AG04449 (cell line): ENCODE data around the gene TPD52L1.
"Not testable (repeated sequence)": the region's sequence is repeated elsewhere in the genome, so short reads cannot be mapped to it uniquely, and the experiment has no call there.

Experiments used
- CTCF ChIA-PET: fragments of 350-600 bp; formaldehyde crosslinking; extraction: SDS; loops from one replicate; lab custom pipeline; 2021; ENCODE audit warnings: antibody characterized with exemption; lab: Yijun Ruan, JAX
- POLR2A ChIA-PET: fragments of 400-600, 350-600 bp; formaldehyde crosslinking; extraction: SDS; loops from one replicate; lab custom pipeline; 2020; ENCODE audit warnings: antibody characterized with exemption, inconsistent platforms; lab: Yijun Ruan, JAX
- DNase-seq: peaks from one replicate; pipeline ENCODE4 v3.0.0-alpha.2; 2010; ENCODE audit warnings: low read depth, low spot score
- H3K4me3 ChIP-seq: 2 replicates; pipeline ENCODE4 v1.5.1; 2011; ENCODE audit warnings: low read depth, mild to moderate bottlenecking, control low read depth, low read length
- CTCF ChIP-seq: IDR thresholded peaks from one replicate; pipeline ENCODE4 v1.5.1; 2011; ENCODE audit warnings: mild to moderate bottlenecking, moderate library complexity, low read length, control low read depth, inconsistent platforms; ENCODE audit not compliant: insufficient read depth; ENCODE audit errors: missing control alignments

The TPD52L1 gene

GRCh38 chr6:125120054-125120590 lies 33.5 kb upstream of the TPD52L1 start:
- CTCF ChIA-PET: interaction anchor here (1.5 to 3.9 kb wide), 3 partner anchors 10 to 249 kb away, joined by 5 to 20 read pairs (median 5); partner anchors contain the start of gene TPD52L1
- DNase-seq: no peak
- POLR2A ChIA-PET: no interaction called here
- TF ChIP-seq CTCF: no peak
- H3K4me3 ChIP-seq: no peak overlapping the region

GRCh38 chr6:125121894-125122293 lies 31.7 kb upstream of the TPD52L1 start:
- CTCF ChIA-PET: interaction anchor here (4.3 kb wide), 1 partner anchor 10 kb away, joined by 59 read pairs; no protein-coding TSS in a partner anchor
- POLR2A ChIA-PET: interaction anchor here (0.6 kb wide), 1 partner anchor 9 kb away, joined by 4 read pairs; no protein-coding TSS in a partner anchor
- H3K4me3 ChIP-seq: no peak overlapping the region
- no peak for DNase-seq
- no peak for TF ChIP-seq CTCF

GRCh38 chr6:125123051-125123450 lies 30.5 kb upstream of the TPD52L1 start:
- DNase-seq: no peak
- POLR2A ChIA-PET: no interaction called here
- TF ChIP-seq CTCF: no peak
- no peak overlapping the region for H3K4me3 ChIP-seq
- CTCF ChIA-PET: interaction anchor here (4.3 kb wide), 1 partner anchor 12 kb away, joined by 59 read pairs; no protein-coding TSS in a partner anchor

GRCh38 chr6:125123468-125124048 lies 30.0 kb upstream of the TPD52L1 start:
- DNase-seq: no peak
- TF ChIP-seq CTCF: no peak
- no peak overlapping the region for H3K4me3 ChIP-seq
- CTCF ChIA-PET: interaction anchor here (2.4 to 4.3 kb wide), 2 partner anchors 12 to 29 kb away, joined by 8 to 59 read pairs; partner anchors contain the start of gene TPD52L1
- POLR2A ChIA-PET: no interaction called here

GRCh38 chr6:125124049-125124669 lies 29.4 kb upstream of the TPD52L1 start:
- H3K4me3 ChIP-seq: no peak overlapping the region
- no peak for DNase-seq
- POLR2A ChIA-PET: no interaction called here
- CTCF ChIA-PET: interaction anchor here (2.4 to 4.3 kb wide), 2 partner anchors 13 to 28 kb away, joined by 8 to 59 read pairs; partner anchors contain the start of gene TPD52L1
- no peak for TF ChIP-seq CTCF

GRCh38 chr6:125125856-125126255 lies 27.7 kb upstream of the TPD52L1 start:
- POLR2A ChIA-PET, H3K4me3 ChIP-seq, DNase-seq: not testable (repeated sequence)
- CTCF ChIA-PET: interaction anchor here (1.1 to 7.7 kb wide), 4 partner anchors 10 to 27 kb away, joined by 3 to 59 read pairs (median 32); partner anchors contain the start of gene TPD52L1
